ENCODE measurements around the gene IFT81.

The IFT81 gene

DNA sequence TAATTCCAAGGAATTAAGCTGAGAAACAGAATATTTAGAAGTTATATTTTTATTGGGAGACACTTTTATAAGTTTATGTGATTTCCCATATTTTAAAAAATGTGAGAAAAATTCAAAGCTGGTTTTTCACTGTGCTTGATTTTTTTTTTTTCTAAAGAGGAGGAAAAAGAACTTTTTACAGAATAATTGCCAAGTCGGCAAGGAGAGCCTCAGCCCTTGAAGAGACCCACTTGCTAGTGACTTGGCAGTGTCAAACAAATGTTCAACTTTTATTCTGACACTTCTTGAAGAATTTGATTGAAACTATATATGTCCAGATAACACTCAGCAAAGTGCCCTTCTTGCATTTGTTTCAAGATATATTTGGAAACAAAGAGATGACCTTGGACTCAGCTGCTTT, 104.6 kb downstream of the IFT81 start:
- DNase-seq (ENCODE audit: insufficient read length, low spot score) (no peak), FAIRE-seq (no peak)
- TF ChIP-seq, protein P1, sequence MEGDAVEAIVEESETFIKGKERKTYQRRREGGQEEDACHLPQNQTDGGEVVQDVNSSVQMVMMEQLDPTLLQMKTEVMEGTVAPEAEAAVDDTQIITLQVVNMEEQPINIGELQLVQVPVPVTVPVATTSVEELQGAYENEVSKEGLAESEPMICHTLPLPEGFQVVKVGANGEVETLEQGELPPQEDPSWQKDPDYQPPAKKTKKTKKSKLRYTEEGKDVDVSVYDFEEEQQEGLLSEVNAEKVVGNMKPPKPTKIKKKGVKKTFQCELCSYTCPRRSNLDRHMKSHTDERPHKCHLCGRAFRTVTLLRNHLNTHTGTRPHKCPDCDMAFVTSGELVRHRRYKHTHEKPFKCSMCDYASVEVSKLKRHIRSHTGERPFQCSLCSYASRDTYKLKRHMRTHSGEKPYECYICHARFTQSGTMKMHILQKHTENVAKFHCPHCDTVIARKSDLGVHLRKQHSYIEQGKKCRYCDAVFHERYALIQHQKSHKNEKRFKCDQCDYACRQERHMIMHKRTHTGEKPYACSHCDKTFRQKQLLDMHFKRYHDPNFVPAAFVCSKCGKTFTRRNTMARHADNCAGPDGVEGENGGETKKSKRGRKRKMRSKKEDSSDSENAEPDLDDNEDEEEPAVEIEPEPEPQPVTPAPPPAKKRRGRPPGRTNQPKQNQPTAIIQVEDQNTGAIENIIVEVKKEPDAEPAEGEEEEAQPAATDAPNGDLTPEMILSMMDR (IDR thresholded peaks at IDR 0.05; ENCODE audit: insufficient read depth, missing control alignments): no peak

DNA sequence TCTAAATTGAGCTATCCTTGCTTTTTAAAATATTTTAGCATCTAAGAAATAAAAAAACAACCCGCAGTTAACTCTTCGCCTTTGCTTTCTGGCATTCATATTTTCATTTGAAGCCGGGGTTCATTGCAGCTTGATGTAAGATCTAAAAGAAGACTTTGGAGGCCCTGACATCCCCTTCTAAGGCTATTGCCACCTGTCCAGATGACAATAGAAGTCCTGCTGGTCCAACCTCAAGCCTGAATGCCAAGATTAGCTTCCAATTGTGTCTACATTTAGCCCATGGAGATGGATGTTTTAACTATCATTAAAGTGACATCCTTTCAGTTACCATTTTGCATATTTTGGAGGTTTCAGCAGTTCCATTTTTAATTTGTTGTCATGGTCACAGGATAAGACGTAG, 105.3 kb downstream of the IFT81 start:
- FAIRE-seq (peak; percentile 11), DNase-seq (ENCODE audit: insufficient read length, low spot score) (no peak)
- TF ChIP-seq, protein P1 (IDR thresholded peaks at IDR 0.05; ENCODE audit: insufficient read depth, missing control alignments): no peak

DNA sequence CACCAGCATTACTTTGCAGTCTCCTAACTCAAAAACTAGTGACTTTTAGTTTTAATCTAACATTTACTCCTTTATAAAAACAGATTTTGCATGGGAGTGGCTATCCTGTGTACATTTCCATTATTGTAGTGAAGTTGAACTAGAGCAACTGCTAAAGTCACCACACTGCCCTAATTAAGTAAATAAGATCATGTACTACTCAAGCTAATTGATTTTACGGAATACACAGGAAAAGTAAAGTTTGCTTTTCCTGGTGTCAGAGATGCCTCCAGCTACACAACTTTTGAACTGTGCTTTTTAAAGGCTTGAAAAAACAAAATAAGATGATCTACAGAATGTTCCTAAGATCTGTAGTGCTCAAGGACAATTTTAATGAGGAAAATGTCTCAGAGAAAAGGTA, 106.5 kb downstream of the IFT81 start:
- DNase-seq (ENCODE audit: insufficient read length, low spot score): no peak
- no peak for FAIRE-seq
- TF ChIP-seq, protein P1 (IDR thresholded peaks at IDR 0.05; ENCODE audit: insufficient read depth, missing control alignments): no peak

DNA sequence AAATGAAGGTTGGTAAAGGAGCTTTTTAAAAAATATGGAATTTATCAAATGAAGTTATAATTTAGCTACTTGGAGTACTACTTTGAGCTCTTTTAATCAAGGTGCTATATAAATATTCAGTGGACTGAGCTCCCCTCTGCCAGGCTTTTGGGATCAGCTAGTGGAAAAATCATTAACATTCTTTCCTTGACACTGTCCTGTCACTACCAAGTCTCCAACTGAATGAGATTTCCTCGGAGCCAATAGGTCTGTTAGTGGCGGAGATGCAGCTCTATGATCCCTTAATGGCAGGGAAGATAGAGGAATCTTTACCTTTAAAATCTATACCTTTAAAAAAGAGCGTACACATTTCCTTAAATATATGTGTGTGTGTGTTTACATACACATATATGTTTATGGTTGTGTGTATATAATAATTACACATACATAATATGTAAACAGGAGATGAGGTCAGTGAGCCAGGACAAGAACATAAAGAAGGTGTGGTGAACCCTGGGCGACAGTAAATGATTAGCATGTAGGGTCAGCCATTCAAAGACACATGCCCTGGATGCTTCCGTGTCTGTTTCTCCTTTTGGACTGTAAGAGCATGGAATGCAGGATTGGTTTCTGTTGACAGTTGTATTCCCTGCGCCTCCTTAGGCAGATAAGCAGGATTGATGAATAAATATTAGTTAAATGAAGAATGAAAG, 109.2 kb downstream of the IFT81 start:
- no peak for DNase-seq (ENCODE audit: insufficient read length, low spot score)
- TF ChIP-seq, protein P1 (IDR thresholded peaks at IDR 0.05; ENCODE audit: insufficient read depth, missing control alignments): no peak
- FAIRE-seq: no peak

DNA sequence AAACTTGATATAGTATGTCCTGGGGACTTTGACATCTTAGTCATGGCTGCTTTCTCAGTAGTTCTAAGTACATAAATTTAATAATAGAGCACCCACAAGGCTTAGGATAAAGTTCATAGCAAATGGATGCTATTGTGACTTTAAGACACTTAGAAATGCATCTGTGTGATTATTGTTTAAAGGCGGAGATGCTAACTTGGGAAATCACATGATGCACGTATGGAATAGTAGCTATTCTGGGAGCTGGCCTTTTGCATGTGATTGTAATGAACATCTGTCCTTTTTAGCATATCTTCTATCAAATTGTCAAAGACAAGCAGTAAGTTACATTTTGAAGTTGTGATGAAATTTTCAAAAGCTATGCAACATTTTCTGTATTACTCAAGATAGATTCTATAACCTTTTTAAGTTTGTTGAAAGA, 110.2 kb downstream of the IFT81 start:
- DNase-seq (ENCODE audit: insufficient read length, low spot score) (no peak), FAIRE-seq (no peak)
- TF ChIP-seq, protein P1 (IDR thresholded peaks at IDR 0.05; ENCODE audit: insufficient read depth, missing control alignments): no peak

DNA sequence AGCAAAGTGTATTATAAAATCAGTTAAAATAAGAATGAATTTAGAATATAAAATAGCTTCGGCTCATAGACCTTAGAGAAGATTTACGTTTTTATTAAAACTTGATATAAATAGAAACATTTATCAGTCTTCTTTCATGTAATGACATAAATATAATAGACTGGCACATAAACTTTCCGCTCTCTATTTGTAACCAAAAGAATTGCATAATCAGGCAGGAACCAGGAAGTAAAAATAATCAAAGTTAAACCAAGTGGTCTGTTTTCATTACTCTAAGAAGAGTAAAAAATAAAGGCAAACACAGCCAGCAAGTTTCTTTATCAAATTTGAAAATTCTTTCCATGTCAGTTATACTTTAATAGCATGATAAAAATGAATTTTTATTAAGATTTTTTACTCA, 110.6 kb downstream of the IFT81 start:
- TF ChIP-seq, protein P1 (IDR thresholded peaks at IDR 0.05; ENCODE audit: insufficient read depth, missing control alignments): no peak
- DNase-seq (ENCODE audit: insufficient read length, low spot score) (no peak), FAIRE-seq (no peak)

DNA sequence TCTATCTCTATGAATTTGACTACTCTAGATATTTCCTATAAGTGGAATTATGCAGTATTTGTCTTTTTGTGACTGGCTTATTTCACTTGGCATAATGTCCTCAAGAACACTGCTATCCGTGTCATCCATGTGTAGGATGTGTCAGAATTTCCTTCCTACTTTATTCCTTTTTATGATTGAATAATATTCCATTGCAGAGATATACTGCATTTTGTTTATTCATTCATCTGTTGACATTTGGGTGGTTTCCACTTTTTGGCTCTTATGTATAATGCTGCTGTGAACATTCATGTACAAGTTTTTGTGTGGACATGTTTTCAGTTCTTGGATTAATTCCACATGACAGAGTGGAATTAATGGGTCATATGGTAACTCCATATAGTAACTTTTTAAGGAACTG, 111.2 kb downstream of the IFT81 start:
- FAIRE-seq (no peak), DNase-seq (ENCODE audit: insufficient read length, low spot score) (no peak)
- TF ChIP-seq, protein P1 (IDR thresholded peaks at IDR 0.05; ENCODE audit: insufficient read depth, missing control alignments): no peak

Data from D721Med (cell line).